NT2/D1 (cell line): ENCODE measurements around the gene UBAP1.

ENCODE experiments used
- SUZ12 ChIP-seq: IDR thresholded peaks from 2 replicates; pipeline ENCODE4 v1.6.1; 2011; ENCODE audit not compliant: insufficient read length, insufficient read depth; ENCODE audit errors: extremely low read depth
- YY1 ChIP-seq: IDR thresholded peaks from 2 replicates; pipeline ENCODE4 v1.6.1; 2011; ENCODE audit not compliant: insufficient read length, insufficient read depth
- ZNF274 ChIP-seq: IDR thresholded peaks from 2 replicates; pipeline ENCODE4 v1.6.1; 2011; ENCODE audit warnings: mild to moderate bottlenecking, low read depth, low read length

DNA sequence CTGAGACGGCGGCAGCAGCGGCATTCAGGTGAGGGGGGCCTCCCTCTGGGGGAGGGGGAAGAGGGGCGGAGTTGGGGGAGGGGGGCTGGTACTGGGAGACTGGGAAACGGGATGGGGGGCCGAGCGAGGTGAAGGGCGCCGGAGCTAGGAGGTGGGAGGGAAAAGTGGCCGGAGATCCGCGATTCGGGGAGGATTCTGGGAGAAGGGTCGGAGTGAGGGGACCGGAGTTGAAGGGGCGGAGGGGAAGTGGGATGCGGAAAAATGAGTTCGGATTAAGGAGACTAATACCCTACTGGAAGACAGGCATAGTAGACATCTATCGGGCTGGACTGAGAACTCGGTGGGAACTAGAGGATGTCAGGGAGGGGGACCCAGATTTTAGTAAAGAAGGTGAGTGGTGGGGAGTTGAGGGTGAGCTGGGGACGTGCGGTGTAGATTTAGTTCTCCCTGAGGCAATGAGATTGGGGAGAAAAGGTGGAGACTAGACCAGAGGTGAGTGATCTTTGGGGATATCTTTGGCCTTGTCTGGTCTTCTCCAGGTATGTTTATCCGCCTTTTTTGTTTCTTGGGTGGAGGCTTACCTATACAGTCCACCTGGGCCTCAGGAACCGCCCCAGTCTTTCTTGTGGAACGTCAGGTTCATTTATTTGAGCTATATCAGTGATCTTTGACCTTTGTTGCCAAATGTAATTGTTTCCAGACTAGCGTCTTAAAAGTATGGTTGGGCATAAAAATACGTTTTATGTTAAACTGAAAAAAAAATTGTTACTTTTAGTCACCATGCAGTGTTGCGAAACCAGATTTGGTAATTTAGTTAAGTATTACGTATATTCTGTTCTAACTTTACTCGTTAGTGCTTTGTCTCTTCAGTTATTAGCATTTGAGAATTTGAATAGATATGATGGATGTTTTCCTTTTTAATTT lies 632 bp downstream of the UBAP1 start:
- TF ChIP-seq ZNF274 (no peak), SUZ12 (no peak), YY1 (no peak)
